HG02610 (cell line): ENCODE results near the gene SMARCB1.

Experiments used
- ATAC-seq: cut with Tn5 transposase; IDR thresholded peaks from one replicate; pipeline ENCODE4 v1.9.1; 2021; ENCODE audit warnings: mild to moderate bottlenecking, moderate library complexity; ENCODE audit not compliant: unreplicated experiment

SMARCB1 gene

DNA sequence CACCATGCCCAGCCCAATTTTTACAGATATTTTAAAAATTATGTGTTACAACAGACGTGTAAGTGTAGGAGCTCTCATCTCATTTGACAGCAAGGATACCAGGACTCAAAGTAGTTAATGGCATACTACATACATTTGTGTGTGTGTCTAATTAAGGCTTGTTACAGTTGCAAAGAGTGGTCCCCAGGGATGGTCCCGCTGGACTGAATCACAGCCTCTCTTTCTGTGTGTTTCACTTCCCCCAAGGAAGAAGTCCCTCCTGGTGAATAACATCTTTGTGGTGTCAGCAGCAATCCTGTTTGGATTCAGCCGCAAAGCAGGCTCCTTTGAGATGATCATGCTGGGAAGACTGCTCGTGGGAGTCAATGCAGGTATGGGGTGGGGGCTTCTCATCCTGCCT, 88.1 kb downstream of the SMARCB1 start:
- no peak for ATAC-seq

DNA sequence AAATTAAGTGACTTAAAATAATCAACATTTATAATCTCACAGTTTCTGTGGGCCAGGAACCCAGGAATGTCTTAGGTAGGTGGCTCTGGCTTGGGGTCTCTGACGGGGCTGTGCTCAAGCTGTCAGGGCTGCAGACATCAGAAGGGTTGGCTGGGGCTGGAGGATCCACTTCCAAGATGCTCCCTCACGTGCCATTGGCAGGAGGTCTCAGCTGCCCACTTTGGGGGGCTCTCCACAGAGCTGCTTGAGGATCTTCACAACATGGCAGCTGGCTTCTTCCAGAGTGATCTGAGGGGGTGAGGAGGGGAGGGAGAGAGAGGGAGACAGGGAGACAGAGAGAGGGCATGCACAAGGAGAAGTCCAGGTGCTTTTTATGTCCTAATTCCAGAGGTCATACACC, 89.0 kb downstream of the SMARCB1 start:
- no peak for ATAC-seq

DNA sequence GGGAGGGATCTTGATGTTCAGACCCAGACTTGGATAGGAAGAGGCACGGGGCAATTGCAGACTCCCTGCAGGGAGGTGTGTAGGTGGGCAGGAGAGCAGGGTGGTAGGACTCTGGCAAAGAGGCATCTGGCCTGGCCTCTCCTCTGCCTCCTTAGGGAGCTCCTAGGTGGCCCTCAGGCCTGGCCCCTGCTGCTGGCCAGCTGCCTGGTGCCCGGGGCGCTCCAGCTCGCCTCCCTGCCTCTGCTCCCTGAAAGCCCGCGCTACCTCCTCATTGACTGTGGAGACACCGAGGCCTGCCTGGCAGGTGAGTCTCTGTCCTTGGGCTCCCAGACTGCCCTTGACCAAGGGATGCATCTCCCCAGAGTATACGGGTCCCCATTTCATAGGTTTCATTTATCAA, 90.8 kb downstream of the SMARCB1 start:
- no peak for ATAC-seq

DNA sequence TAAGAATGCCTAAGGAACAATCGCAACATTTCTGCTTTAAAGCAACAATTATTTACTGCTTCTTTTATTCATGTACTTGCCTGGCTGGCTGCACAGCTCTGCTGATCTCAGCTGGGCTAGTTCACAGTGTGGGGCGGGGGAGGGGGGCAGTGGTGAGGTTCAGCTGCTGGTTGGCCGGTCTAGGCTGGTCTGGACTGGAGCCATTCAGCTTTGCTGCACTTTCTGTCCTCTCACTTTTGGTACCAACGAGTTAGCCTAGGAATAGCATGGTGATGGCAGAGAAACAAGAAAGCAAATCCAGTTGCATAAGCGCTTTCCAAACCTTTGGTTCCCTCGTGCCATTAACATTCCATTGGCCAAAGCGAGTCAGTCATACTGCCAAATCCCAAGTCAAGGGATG, 91.5 kb downstream of the SMARCB1 start:
- ATAC-seq: no peak

DNA sequence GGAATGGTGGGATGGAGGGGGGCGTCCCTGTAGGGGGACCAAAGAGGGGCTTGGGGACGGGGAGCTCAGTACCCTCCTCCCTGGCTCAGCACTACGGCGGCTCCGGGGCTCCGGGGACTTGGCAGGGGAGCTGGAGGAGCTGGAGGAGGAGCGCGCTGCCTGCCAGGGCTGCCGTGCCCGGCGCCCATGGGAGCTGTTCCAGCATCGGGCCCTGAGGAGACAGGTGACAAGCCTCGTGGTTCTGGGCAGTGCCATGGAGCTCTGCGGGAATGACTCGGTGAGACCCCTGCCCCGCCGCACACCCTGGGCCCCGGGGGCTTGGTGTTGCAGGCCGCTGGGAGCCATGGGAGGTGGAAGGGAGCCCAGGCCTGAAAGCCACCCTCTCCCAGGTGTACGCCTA, 95.6 kb downstream of the SMARCB1 start:
- no peak for ATAC-seq

DNA sequence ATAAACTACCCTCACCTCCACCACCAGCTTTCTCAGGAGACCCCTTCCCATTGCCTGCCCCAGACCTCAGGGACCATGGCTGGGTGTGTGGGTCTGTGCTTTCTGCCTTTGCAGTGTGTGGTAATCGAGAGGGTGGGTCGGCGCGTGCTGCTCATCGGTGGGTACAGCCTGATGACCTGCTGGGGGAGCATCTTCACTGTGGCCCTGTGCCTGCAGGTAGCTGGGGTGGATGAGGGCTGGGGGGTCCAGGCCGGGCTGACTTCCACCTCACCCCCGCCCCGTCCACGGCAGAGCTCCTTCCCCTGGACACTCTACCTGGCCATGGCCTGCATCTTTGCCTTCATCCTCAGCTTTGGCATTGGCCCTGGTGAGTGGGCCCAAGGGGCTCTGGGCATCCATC, 96.9 kb downstream of the SMARCB1 start:
- no peak for ATAC-seq

DNA sequence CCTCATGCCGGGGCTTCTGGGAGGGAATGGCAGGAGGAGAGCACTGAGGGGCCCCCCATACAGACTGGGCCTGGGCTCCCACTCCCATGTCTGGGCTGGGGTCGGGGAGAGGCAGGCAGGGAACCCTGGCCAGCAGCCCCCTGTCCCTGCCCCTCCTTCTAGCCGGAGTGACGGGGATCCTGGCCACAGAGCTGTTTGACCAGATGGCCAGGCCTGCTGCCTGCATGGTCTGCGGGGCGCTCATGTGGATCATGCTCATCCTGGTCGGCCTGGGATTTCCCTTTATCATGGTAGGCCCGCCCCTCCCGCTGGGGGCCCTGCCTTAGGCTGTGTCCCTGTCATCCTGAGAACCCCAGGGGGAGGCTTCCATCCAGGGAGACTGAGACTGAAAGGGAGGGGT, 97.4 kb downstream of the SMARCB1 start:
- no peak for ATAC-seq
